Skeletal muscle cell (primary cell): Measurements from ENCODE around the gene SRSF9.

Source experiments
- DNase-seq: peaks from one replicate; pipeline ENCODE4 v3.0.0-alpha.2; 2010; ENCODE audit warnings: low read depth
- H3K4me3 ChIP-seq: 2 replicates; pipeline ENCODE4 v1.5.1; 2011; ENCODE audit warnings: low read depth, mild to moderate bottlenecking, control low read depth, low read length, moderate library complexity

Gene SRSF9

DNA sequence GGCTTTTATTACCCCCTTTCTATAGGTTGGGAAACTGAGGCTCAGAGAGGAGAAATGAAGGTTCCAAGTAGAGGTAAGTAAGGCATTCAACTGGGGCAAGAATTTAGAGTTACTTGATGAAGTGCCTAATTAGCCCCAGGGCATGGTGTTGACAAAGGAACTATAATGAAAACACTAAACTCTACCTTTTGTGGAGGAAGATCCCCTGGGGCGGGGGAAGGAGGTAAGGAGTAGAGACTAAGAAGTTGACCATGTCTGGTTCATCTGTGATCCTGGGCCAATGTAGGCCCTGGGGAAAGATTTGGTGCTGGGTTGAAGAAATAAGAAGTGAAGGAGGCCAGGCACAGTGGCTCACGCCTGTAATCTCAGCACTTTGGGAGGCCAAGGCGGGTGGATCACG lies 47.8 kb downstream of the SRSF9 start:
- no peak overlapping the region for H3K4me3 ChIP-seq
- no peak for DNase-seq

DNA sequence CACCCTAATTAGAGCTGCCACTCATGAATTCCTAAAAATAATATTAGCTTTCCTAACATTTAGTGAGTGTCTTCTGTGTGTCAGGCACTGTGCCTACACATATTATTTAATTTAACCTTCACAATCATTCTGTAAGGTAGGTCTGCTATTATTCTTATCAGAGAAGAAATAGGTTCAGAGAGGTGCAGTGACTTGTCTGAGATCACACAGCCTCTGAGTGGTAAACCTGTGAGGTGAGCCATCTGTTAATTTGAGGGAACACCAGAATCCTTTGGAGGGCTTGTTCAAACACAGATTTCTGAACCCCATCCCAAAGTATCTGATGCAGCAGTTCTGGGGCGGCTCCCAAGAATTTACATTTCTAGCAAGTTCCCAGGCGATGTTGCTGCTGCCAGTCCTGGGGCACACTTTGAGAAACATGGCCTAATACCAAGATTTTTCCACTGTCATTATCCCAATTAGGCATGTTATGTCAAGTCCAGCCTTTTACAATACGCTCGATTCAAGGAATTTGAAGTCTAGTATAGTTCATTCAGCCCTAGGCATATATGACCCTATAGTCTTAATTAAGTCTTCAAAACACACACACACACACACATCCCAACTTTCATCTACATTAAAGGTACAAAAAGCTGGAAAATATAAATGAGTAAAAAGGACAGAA lies 51.5 kb downstream of the SRSF9 start:
- no peak for DNase-seq
- no peak overlapping the region for H3K4me3 ChIP-seq

DNA sequence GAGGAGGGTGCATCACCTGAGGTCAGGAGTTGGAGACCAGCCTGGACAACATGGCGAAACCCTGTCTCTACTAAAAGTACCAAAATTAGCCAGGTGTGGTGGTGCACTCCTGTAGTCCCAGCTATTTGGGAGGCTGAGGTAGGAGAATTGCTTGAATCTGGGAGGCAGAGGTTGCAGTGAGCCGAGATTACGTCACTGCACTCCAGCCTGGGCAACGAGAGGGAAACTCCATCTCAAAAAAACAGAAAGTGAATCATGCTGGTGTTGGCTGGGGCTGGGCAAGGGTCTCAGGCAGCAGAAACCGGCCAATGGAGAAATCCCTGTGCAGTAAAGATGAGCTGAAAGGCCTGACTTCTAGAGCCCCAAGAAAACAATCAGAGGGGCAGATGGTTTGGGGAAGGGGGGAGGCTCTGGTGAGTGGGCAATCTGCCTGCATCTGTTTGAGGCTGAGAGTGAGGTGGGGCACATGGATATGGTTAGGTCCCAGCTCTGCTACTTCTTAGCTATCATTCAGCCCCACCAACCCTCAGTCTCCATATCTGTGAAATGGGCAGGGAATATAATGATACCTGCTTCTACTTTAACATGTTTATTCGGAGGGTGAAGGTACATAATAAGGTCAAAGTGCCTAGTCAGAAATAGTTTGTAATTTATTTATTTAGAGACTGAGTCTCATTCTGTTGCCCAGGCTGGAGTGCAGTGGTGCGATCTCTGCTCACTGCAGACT lies 52.9 kb downstream of the SRSF9 start:
- no peak for DNase-seq
- no peak overlapping the region for H3K4me3 ChIP-seq

DNA sequence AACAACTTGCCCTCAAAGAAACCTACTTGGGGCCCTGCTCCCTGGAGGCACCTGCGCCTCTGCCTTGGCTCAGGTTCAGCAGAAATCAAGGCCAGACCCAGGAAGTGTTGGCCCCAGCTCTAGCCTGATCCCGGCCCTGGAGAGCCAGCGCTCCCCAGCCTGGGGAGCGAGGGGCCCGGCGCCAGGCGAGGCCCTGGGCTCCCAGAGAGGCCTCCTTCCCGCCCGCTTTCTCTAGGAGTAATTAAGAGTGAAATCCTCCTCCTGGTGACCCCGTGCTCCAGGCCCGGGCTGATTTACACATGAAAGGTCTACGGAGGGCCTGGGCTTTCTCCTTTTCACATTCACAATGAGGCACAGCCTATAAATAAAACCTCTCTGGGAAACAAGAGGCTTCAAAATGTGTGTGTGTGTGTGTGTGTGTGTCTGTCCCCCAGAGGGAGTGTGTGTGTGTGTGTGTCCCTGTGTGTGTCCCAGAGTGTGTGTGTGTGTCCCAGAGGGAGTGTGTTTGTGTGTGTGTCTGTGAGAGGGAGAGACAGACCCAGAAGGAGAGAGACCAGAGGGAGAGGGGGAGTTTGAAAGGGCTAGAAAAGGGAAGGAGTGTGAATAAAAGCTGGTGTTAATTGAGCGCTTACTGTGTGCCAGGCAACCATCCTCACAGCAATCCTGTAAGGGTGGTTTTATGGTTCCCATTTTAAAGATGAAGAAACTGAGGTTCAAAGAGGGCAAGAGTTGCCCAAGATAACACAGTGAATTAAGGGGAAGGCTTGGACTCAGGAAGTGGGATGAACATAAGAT lies 55.5 kb downstream of the SRSF9 start:
- DNase-seq = no peak
- H3K4me3 ChIP-seq = no peak overlapping the region

DNA sequence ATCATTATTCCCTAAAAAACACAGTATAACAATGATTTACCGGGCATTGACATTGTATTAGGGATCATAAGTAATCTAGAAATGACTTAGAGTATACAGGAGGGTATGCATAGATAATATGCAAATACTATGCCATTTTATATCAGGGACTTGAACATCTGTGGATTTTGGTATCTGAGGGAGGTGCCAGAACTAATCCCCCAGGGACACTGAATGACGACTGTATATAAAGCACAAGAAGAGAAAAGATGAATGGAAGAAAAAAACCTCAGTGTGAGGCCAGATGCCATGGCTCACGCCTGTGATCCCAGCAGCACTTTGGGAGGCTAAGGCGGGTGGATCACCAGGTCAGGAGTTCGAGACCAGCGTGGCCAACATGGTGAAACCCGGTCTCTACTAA lies 57.1 kb downstream of the SRSF9 start:
- DNase-seq = no peak
- no peak overlapping the region for H3K4me3 ChIP-seq
